Measurements from ENCODE around the gene LRP3.
"Not testable (repeated sequence)": the region's sequence is repeated elsewhere in the genome, so short reads cannot be mapped to it uniquely, and the experiment has no call there.

The LRP3 gene

GRCh38 chr19:33193865-33194362, at the start of gene LRP3:
TSS of gene LRP3 (plus strand) at chr19:33194330. CDS start at chr19:33194786, 456 bp downstream.
- no peak for DNase-seq

- DNase-seq, result no peak
Observed at GRCh38 chr19:33146209-33146608, 47.9 kb upstream of the LRP3 start.

GRCh38 chr19:33147538-33147937, 46.6 kb upstream of the LRP3 start:
- DNase-seq, result no peak

- no peak for DNase-seq
Observed at GRCh38 chr19:33150852-33151518, 43.1 kb upstream of the LRP3 start.

GRCh38 chr19:33152176-33152575, 42.0 kb upstream of the LRP3 start:
- DNase-seq, result no peak

- not testable (repeated sequence) for DNase-seq
Observed at GRCh38 chr19:33152625-33153024, 41.5 kb upstream of the LRP3 start.

GRCh38 chr19:33154313-33154712, 39.8 kb upstream of the LRP3 start:
- DNase-seq, result not testable (repeated sequence)

GRCh38 chr19:33156334-33156733, 37.8 kb upstream of the LRP3 start:
- no peak for DNase-seq

GRCh38 chr19:33157906-33158305, 36.2 kb upstream of the LRP3 start:
- DNase-seq, result no peak

- no peak for DNase-seq
Observed at GRCh38 chr19:33158365-33158764, 35.8 kb upstream of the LRP3 start.

GRCh38 chr19:33159149-33159548, 35.0 kb upstream of the LRP3 start:
- no peak for DNase-seq

- DNase-seq, result no peak
Observed at GRCh38 chr19:33159893-33160292, 34.2 kb upstream of the LRP3 start.

- DNase-seq, result no peak
Observed at GRCh38 chr19:33161201-33161600, 32.9 kb upstream of the LRP3 start.

- DNase-seq, result no peak
Observed at GRCh38 chr19:33163481-33163880, 30.6 kb upstream of the LRP3 start.

GRCh38 chr19:33166037-33166436, 28.1 kb upstream of the LRP3 start:
- DNase-seq, result not testable (repeated sequence)

GRCh38 chr19:33167438-33167837, 26.7 kb upstream of the LRP3 start:
- no peak for DNase-seq

- no peak for DNase-seq
Observed at GRCh38 chr19:33168528-33168927, 25.6 kb upstream of the LRP3 start.

GRCh38 chr19:33171222-33171795, 22.8 kb upstream of the LRP3 start:
- DNase-seq, result no peak

GRCh38 chr19:33171916-33172359, 22.2 kb upstream of the LRP3 start:
- DNase-seq, result no peak

- DNase-seq, result no peak
Observed at GRCh38 chr19:33174186-33174585, 19.9 kb upstream of the LRP3 start.

GRCh38 chr19:33175156-33175782, 18.9 kb upstream of the LRP3 start:
- no peak for DNase-seq

GRCh38 chr19:33175886-33176669, 18.1 kb upstream of the LRP3 start:
- peak; percentile 7 for DNase-seq
